HEK293 (cell line): Measurements from ENCODE around the gene FLCN.

Source experiments
- HOXA7 ChIP-seq: sonication (generic); formaldehyde crosslinking; IDR thresholded peaks from 2 replicates; pipeline ENCODE4 v1.8.1; 2022; ENCODE audit warnings: missing genetic modification reagents, borderline replicate concordance
- IKZF3 ChIP-seq: fragments of 450-650 bp; IDR thresholded peaks from 2 replicates; pipeline ENCODE4 v1.5.0; 2018; ENCODE audit warnings: missing biosample characterization, mild to moderate bottlenecking, missing genetic modification characterization, moderate library complexity
- PRDM1 ChIP-seq: fragments of 450-650 bp; formaldehyde crosslinking; IDR thresholded peaks from 2 replicates; pipeline ENCODE4; 2016; ENCODE audit warnings: missing biosample characterization, missing genetic modification characterization
- REPIN1 ChIP-seq: fragments of 450-650 bp; formaldehyde crosslinking; IDR thresholded peaks from 2 replicates; pipeline ENCODE4 v1.5.1; 2017; ENCODE audit warnings: missing biosample characterization, missing genetic modification characterization, low read depth
- SP2 ChIP-seq: fragments of 450-650 bp; formaldehyde crosslinking; IDR thresholded peaks from 2 replicates; pipeline ENCODE4 v1.5.1; 2016; ENCODE audit warnings: missing biosample characterization, missing genetic modification characterization
- ZFP3 ChIP-seq: fragments of 450-650 bp; formaldehyde crosslinking; IDR thresholded peaks from 2 replicates; pipeline ENCODE4 v1.5.1; 2016; ENCODE audit warnings: low read depth, missing biosample characterization, missing genetic modification characterization
- ZIC2 ChIP-seq: fragments of 450-650 bp; formaldehyde crosslinking; IDR thresholded peaks from 2 replicates; pipeline ENCODE4 v1.5.1; 2016; ENCODE audit warnings: missing biosample characterization, missing genetic modification characterization
- ZNF133 ChIP-seq: fragments of 450-650 bp; formaldehyde crosslinking; IDR thresholded peaks from 2 replicates; pipeline ENCODE4 v1.5.1; 2016; ENCODE audit warnings: missing biosample characterization, missing genetic modification characterization
- ZNF140 ChIP-seq: fragments of 450-650 bp; formaldehyde crosslinking; IDR thresholded peaks from 2 replicates; pipeline ENCODE4 v1.5.1; 2016; ENCODE audit warnings: missing biosample characterization, missing genetic modification characterization
- ZNF146 ChIP-seq: fragments of 450-650 bp; formaldehyde crosslinking; IDR thresholded peaks from 2 replicates; pipeline ENCODE4 v1.5.1; 2016; ENCODE audit warnings: missing biosample characterization, missing genetic modification characterization
- ZNF19 ChIP-seq: fragments of 450-650 bp; formaldehyde crosslinking; IDR thresholded peaks from 2 replicates; pipeline ENCODE4; 2016; ENCODE audit warnings: missing biosample characterization, missing genetic modification characterization, low read depth
- ZNF223 ChIP-seq: fragments of 450-650 bp; formaldehyde crosslinking; IDR thresholded peaks from 2 replicates; pipeline ENCODE4 v1.5.1; 2016; ENCODE audit warnings: missing biosample characterization, missing genetic modification characterization
- ZNF23 ChIP-seq: fragments of 450-650 bp; formaldehyde crosslinking; IDR thresholded peaks from 2 replicates; pipeline ENCODE4 v1.5.1; 2016; ENCODE audit warnings: missing biosample characterization, missing genetic modification characterization, borderline replicate concordance
- ZNF239 ChIP-seq: fragments of 450-650 bp; formaldehyde crosslinking; IDR thresholded peaks from 2 replicates; pipeline ENCODE4 v1.5.1; 2016; ENCODE audit warnings: missing biosample characterization, missing genetic modification characterization
- ZNF433 ChIP-seq: fragments of 450-650 bp; formaldehyde crosslinking; IDR thresholded peaks from 2 replicates; pipeline ENCODE4 v1.5.1; 2016; ENCODE audit warnings: missing biosample characterization, missing genetic modification characterization, low read depth
- ZNF473 ChIP-seq: fragments of 450-650 bp; formaldehyde crosslinking; IDR thresholded peaks from 2 replicates; pipeline ENCODE4 v1.5.1; 2017; ENCODE audit warnings: missing biosample characterization, missing genetic modification characterization
- ZNF48 ChIP-seq: fragments of 450-650 bp; formaldehyde crosslinking; IDR thresholded peaks from 2 replicates; pipeline ENCODE4 v1.5.1; 2016; ENCODE audit warnings: missing biosample characterization, missing genetic modification characterization
- ZNF561 ChIP-seq: fragments of 450-650 bp; IDR thresholded peaks from 2 replicates; pipeline ENCODE4 v1.5.1; 2018; ENCODE audit warnings: missing biosample characterization, missing genetic modification characterization, borderline replicate concordance
- ZNF585B ChIP-seq: fragments of 450-650 bp; formaldehyde crosslinking; IDR thresholded peaks from 2 replicates; pipeline ENCODE4 v1.5.1; 2016; ENCODE audit warnings: missing biosample characterization, missing genetic modification characterization
- ZNF596 ChIP-seq: fragments of 450-650 bp; IDR thresholded peaks from 2 replicates; pipeline ENCODE4 v1.5.0; 2018; ENCODE audit warnings: missing biosample characterization, mild to moderate bottlenecking, missing genetic modification characterization, moderate library complexity
- ZNF626 ChIP-seq: fragments of 450-650 bp; sonication (Bioruptor Pico); formaldehyde crosslinking; IDR thresholded peaks from 2 replicates; pipeline ENCODE4 v1.5.1; 2018; ENCODE audit warnings: missing biosample characterization, missing genetic modification characterization, inconsistent platforms
- ZNF658 ChIP-seq: fragments of 450-650 bp; formaldehyde crosslinking; IDR thresholded peaks from 2 replicates; pipeline ENCODE4; 2016; ENCODE audit warnings: missing biosample characterization, missing genetic modification characterization
- ZNF664 ChIP-seq: fragments of 450-650 bp; formaldehyde crosslinking; IDR thresholded peaks from 2 replicates; pipeline ENCODE4 v1.5.1; 2016; ENCODE audit warnings: missing biosample characterization, missing genetic modification characterization
- ZNF677 ChIP-seq: fragments of 450-650 bp; IDR thresholded peaks from 2 replicates; pipeline ENCODE4 v1.5.0; 2018; ENCODE audit warnings: missing biosample characterization, mild to moderate bottlenecking, missing genetic modification characterization, moderate library complexity
- ZNF707 ChIP-seq: fragments of 450-650 bp; formaldehyde crosslinking; IDR thresholded peaks from 2 replicates; pipeline ENCODE4 v1.5.1; 2016; ENCODE audit warnings: missing biosample characterization, missing genetic modification characterization
- ZNF76 ChIP-seq: fragments of 450-650 bp; formaldehyde crosslinking; IDR thresholded peaks from 2 replicates; pipeline ENCODE4; 2016; ENCODE audit warnings: low read depth, missing biosample characterization, missing genetic modification characterization, borderline replicate concordance
- ZSCAN16 ChIP-seq: fragments of 450-650 bp; formaldehyde crosslinking; IDR thresholded peaks from 2 replicates; pipeline ENCODE4 v1.5.1; 2016; ENCODE audit warnings: missing biosample characterization, missing genetic modification characterization
- TF ChIP-seq, protein P1 (sequence below): fragments of 450-650 bp; formaldehyde crosslinking; IDR thresholded peaks from 2 replicates; pipeline ENCODE4 v1.5.1; 2017; ENCODE audit warnings: missing biosample characterization, missing genetic modification characterization
- TF ChIP-seq, protein P2 (sequence below): fragments of 450-650 bp; formaldehyde crosslinking; IDR thresholded peaks from 2 replicates; pipeline ENCODE4 v1.5.1; 2016; ENCODE audit warnings: missing biosample characterization, missing genetic modification characterization
- TF ChIP-seq, protein P3 (sequence below): fragments of 450-650 bp; formaldehyde crosslinking; IDR thresholded peaks from 2 replicates; pipeline ENCODE4 v1.5.1; 2017; ENCODE audit warnings: missing biosample characterization, missing genetic modification characterization
- TF ChIP-seq, protein P4 (sequence below): fragments of 450-650 bp; formaldehyde crosslinking; IDR thresholded peaks from 2 replicates; pipeline ENCODE4 v1.5.1; 2016; ENCODE audit warnings: missing biosample characterization, missing genetic modification characterization
- TF ChIP-seq, protein P5 (sequence below): fragments of 450-650 bp; formaldehyde crosslinking; IDR thresholded peaks from 2 replicates; pipeline ENCODE4 v1.5.1; 2016; ENCODE audit warnings: missing biosample characterization, missing genetic modification characterization

Gene FLCN

DNA sequence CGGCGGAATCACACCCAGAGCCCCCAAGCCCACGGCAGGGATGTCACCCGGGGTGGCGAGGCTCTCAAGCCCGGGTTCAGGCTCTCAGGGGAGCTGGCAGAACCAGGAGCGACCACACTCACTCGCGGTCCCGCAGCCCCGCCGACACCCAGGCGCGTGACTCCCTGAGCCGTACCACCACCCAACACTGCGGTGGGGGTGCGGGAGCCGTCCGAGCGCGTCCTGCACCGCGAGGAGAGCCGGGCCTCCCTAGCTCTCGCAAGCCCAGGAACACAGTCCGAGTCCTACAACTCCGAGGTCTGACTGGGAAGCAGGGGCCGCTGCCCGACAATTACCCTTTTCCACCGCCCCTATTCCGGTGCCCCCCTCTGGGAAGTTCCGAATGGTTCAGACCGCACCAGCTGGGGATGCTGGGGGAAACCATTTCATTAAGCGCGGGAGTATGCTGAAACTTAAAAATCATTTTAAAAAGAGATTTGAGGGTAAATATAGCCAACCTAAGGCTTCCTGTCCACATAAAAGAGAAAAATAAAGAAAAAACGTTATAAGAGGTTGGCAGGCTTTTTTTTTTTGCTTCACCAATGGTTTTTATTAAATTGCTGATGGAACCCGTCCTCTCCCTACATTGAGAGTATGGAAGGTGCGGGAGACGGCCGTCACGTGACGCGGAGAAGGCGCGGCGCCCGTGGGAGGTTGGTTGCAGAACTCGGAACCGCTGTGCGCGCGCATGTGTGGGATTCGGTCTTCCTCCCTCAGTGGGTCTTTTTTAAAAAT lies at the start of gene FLCN (continued):
- TF ChIP-seq ZNF140 (tag by site-specific recombination) (no peak), ZNF561 (tag by site-specific recombination) (no peak), ZFP3 (tag by site-specific recombination) (no peak), PRDM1 (tag by site-specific recombination) (no peak), ZNF146 (no peak; the same call in 1 of the 2 replicates), ZNF626 (tag by site-specific recombination) (no peak), ZNF23 (tag by site-specific recombination) (no peak), ZNF48 (tag by site-specific recombination) (no peak), ZSCAN16 (no peak), ZNF433 (tag by site-specific recombination) (no peak), ZNF239 (tag by site-specific recombination) (no peak), ZIC2 (peak; percentile 57), REPIN1 (tag by site-specific recombination) (no peak), ZNF677 (tag by site-specific recombination) (no peak), SP2 (tag by site-specific recombination) (no peak), ZNF133 (tag by site-specific recombination) (no peak), ZNF658 (tag by site-specific recombination) (no peak), ZNF585B (tag by site-specific recombination) (no peak), ZNF19 (tag by site-specific recombination) (no peak), ZNF664 (tag by site-specific recombination) (no peak), IKZF3 (tag by site-specific recombination) (no peak), HOXA7 (CRISPR knock-in tag) (no peak), ZNF223 (tag by site-specific recombination) (no peak), ZNF707 (tag by site-specific recombination) (no peak), ZNF473 (tag by site-specific recombination) (no peak), ZNF76 (tag by site-specific recombination) (peak; percentile 81), ZNF596 (no peak)
- TF ChIP-seq, protein P1, sequence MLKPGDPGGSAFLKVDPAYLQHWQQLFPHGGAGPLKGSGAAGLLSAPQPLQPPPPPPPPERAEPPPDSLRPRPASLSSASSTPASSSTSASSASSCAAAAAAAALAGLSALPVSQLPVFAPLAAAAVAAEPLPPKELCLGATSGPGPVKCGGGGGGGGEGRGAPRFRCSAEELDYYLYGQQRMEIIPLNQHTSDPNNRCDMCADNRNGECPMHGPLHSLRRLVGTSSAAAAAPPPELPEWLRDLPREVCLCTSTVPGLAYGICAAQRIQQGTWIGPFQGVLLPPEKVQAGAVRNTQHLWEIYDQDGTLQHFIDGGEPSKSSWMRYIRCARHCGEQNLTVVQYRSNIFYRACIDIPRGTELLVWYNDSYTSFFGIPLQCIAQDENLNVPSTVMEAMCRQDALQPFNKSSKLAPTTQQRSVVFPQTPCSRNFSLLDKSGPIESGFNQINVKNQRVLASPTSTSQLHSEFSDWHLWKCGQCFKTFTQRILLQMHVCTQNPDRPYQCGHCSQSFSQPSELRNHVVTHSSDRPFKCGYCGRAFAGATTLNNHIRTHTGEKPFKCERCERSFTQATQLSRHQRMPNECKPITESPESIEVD (tag by site-specific recombination) = no peak
- TF ChIP-seq, protein P2, sequence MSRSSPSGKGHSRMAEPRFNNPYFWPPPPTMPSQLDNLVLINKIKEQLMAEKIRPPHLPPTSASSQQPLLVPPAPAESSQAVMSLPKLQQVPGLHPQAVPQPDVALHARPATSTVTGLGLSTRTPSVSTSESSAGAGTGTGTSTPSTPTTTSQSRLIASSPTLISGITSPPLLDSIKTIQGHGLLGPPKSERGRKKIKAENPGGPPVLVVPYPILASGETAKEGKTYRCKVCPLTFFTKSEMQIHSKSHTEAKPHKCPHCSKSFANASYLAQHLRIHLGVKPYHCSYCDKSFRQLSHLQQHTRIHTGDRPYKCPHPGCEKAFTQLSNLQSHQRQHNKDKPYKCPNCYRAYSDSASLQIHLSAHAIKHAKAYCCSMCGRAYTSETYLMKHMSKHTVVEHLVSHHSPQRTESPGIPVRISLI (tag by site-specific recombination) = no peak
- TF ChIP-seq, protein P3, sequence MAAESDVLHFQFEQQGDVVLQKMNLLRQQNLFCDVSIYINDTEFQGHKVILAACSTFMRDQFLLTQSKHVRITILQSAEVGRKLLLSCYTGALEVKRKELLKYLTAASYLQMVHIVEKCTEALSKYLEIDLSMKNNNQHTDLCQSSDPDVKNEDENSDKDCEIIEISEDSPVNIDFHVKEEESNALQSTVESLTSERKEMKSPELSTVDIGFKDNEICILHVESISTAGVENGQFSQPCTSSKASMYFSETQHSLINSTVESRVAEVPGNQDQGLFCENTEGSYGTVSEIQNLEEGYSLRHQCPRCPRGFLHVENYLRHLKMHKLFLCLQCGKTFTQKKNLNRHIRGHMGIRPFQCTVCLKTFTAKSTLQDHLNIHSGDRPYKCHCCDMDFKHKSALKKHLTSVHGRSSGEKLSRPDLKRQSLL (tag by site-specific recombination) = no peak
- TF ChIP-seq, protein P4, sequence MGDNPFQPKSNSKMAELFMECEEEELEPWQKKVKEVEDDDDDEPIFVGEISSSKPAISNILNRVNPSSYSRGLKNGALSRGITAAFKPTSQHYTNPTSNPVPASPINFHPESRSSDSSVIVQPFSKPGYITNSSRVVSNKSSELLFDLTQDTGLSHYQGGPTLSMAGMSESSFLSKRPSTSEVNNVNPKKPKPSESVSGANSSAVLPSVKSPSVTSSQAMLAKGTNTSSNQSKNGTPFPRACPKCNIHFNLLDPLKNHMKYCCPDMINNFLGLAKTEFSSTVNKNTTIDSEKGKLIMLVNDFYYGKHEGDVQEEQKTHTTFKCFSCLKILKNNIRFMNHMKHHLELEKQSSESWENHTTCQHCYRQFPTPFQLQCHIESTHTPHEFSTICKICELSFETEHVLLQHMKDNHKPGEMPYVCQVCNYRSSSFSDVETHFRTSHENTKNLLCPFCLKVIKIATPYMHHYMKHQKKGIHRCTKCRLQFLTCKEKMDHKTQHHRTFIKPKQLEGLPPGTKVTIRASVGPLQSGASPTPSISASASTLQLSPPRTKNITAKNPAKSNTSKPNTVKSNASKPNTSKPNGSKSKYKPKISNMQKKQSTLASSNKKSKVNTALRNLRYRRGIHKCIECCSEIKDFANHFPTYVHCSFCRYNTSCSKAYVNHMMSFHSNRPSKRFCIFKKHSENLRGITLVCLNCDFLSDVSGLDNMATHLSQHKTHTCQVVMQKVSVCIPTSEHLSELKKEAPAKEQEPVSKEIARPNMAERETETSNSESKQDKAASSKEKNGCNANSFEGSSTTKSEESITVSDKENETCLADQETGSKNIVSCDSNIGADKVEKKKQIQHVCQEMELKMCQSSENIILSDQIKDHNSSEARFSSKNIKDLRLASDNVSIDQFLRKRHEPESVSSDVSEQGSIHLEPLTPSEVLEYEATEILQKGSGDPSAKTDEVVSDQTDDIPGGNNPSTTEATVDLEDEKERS (tag by site-specific recombination) = no peak
- TF ChIP-seq, protein P5, sequence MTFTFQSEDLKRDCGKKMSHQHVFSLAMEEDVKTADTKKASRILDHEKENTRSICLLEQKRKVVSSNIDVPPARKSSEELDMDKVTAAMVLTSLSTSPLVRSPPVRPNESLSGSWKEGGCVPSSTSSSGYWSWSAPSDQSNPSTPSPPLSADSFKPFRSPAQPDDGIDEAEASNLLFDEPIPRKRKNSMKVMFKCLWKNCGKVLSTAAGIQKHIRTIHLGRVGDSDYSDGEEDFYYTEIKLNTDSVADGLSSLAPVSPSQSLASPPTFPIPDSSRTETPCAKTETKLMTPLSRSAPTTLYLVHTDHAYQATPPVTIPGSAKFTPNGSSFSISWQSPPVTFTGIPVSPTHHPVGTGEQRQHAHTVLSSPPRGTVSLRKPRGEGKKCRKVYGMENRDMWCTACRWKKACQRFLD (tag by site-specific recombination) = no peak
